Measurements from ENCODE around the gene AIF1. TPM values are rescaled to one million over a fixed set of nuclear protein-coding genes. Genes with fewer than 3 reads are reported as not detected.

The AIF1 gene
- total RNA-seq, 1 donor from 2014 or later: 23.8 TPM

DNA sequence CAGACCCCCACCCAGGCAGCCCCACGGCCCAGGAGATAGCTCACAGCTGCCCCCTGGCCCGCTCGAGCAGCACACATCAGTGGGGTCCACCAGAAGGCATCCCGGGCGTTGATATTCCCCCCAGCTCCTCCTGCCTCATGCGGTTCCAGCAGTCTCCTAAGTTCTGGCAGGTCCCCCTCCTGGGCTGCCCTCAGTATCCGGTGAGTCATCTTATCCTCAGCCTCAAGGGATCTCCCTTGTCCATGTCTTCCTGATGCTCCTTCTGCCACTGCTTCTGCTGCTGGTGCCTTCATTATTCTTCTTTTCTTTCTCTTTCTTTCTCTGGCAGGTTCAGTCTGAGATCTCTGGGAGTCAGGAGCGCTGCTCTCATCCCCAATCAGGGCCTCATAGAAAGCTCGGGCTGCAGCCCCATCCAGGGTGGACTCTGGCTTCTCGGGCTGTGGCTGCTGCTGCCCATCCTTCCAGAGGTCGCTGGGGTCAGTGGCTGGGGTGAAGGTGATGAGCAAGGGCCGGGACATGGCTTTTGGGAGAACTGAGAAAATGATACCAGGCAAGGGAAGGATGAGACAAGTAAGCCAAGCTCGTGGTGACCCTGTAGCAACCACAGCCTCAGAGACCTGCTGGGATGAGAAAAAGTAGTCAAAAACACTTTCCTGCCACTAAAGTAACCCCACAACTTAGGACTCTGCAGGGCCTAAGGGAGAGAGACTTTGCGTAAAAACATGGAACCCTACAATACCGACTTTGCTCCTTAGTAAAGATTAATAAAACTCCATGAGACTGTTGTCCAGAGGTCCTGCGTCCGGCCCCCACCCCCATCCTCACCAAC, 49.1 kb downstream of the AIF1 start:
- DNase-seq: peak; percentile 41

DNA sequence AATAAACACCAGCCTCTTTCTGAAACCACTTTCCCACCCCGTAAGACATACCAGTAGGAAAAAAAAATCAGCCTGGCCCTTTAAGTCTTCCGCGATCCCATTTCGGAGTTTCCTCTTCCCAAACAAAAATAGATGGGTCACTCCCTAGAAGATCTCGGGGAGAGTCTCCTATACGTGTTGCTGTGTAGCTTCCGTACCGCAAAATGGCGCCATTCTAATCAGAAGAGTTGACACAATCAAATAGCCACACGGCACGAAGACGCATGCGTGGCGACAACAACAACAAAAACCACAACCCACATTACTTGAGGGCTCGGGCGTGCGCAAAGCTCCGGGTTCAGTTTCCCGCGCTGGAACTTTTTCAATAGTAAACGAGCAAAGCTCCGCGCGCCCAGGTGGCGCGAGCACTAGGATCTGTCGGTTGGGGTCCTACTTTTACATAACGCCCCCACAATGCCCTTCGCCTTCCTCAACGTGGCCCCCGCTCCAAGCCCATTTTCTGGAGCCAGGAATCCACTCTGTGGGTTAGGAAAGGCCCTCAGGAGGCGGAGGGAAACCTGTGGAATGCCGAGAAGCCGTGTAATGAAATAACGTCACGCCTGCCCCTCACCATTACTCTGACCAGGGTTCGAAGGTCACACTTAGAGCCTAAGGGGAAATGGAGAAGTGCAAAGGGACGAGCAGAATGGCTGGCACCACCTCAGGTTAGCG, 49.9 kb downstream of the AIF1 start, which contains the start of gene GPANK1:
TSS of gene GPANK1 (minus strand) at position 208 of the 711 bp plus-strand sequence. CDS start 519 bp downstream, outside the sequence.
- DNase-seq: peak; percentile 98

DNA sequence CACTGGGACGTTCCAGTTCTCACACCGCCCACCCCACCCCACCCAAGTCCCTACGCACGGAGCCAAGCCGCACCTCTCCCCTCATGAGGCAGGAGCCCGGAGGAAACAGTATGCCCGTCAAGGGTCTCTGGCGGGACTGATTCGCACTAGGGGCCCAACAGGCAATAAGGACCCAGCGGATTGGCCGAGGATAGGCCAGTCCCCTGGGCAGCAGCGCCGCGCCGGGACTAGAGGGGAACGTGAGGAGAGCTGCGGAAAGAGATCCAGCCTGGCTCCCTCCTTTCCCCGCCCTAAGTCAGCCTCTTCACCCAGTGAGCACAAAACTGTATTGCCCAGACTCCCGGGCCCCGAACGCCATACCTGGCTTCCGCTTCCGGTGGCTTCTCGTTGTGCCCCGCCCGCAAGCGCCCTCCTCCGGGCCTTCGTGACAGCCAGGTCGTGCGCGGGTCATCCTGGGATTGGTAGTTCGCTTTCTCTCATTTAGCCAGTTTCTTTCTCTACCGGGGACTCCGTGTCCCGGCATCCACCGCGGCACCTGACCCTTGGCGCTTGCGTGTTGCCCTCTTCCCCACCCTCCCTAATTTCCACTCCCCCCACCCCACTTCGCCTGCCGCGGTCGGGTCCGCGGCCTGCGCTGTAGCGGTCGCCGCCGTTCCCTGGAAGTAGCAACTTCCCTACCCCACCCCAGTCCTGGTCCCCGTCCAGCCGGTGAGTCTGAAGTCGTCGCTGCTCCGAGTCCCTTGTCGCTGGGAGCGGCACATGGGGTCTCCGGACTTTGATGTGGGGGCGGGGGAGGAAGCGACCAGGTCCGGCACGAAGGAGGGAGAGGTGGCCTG, 50.7 kb downstream of the AIF1 start, which contains the start of gene CSNK2B:
TSS of gene CSNK2B (plus strand) at position 580 of the 836 bp plus-strand sequence. CDS start 752 bp downstream, outside the sequence.
- peak; percentile 99 for DNase-seq

DNA sequence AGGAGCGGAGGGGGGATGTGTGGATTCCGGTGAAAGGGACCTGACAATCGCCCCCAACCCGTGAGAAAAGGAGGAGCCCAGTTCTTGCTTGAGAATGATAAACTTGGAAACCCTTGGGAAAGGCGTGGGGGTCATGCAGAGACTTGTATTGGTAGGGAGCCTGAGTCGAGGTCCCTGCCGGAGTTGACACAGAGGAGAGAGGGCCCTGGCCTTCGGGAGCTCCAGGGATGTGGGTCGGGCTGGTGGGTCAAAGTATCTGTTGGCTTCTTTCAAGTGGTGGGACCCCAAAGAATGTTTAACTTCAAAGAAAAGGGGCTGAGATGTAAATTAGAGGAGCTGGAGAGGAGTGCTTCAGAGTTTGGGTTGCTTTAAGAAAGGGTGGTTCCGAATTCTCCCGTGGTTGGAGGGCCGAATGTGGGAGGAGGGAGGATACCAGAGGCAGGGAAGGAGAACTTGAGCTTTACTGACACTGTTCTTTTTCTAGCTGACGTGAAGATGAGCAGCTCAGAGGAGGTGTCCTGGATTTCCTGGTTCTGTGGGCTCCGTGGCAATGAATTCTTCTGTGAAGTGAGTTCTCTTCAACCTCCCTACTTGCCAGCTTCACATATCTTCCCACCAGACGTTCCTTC, 51.4 kb downstream of the AIF1 start:
- DNase-seq: no peak

Small RNAs within 50 kb of the gene (small RNA-seq; reads per million reads assigned to genes)
- not detected for gene MIR6832 (ENCODE audit: low replicate concordance)
- gene RF00019 (ENCODE audit: low replicate concordance): not detected
- 3.9 reads per million, percentile 90 among the genes with 10 or more reads in this experiment for gene SNORA38 (ENCODE audit: low replicate concordance)
- not detected for gene UQCRHP1 (ENCODE audit: low replicate concordance)

Other genes with a start within 250 kb of the AIF1 start
- gene MICA, start 211.6 kb upstream of the AIF1 start, total RNA-seq: 7.0 TPM
- gene MICB, start 117.1 kb upstream of the AIF1 start, total RNA-seq: 1.2 TPM
- gene MCCD1, start 86.3 kb upstream of the AIF1 start, total RNA-seq: not detected
- gene DDX39B, start 73.2 kb upstream of the AIF1 start, total RNA-seq: 267 TPM
- 1.4 TPM for gene ATP6V1G2, start 68.6 kb upstream of the AIF1 start, total RNA-seq
- gene NFKBIL1, start 67.6 kb upstream of the AIF1 start, total RNA-seq: 12.1 TPM
- not detected for gene LTA, start 42.9 kb upstream of the AIF1 start, total RNA-seq
- gene TNF, start 39.7 kb upstream of the AIF1 start, total RNA-seq: 1.9 TPM
- 1.6 TPM for gene LTB, start 32.8 kb upstream of the AIF1 start, total RNA-seq
- gene LST1, start 29.0 kb upstream of the AIF1 start, total RNA-seq: 7.6 TPM
- not detected for gene NCR3, start 22.2 kb upstream of the AIF1 start, total RNA-seq
- 49.6 TPM for gene PRRC2A, start 5.5 kb downstream of the AIF1 start, total RNA-seq
- 101 TPM for gene BAG6, start 37.4 kb downstream of the AIF1 start, total RNA-seq
- 1.2 TPM for gene APOM, start 40.7 kb downstream of the AIF1 start, total RNA-seq
- gene C6orf47, start 45.5 kb downstream of the AIF1 start, total RNA-seq: 14.1 TPM
- 8.2 TPM for gene GPANK1, start 49.8 kb downstream of the AIF1 start, total RNA-seq
- 75.8 TPM for gene CSNK2B, start 50.8 kb downstream of the AIF1 start, total RNA-seq
- 4.0 TPM for gene LY6G5B, start 54.7 kb downstream of the AIF1 start, total RNA-seq
- gene LY6G5C, start 65.8 kb downstream of the AIF1 start, total RNA-seq: not detected
- 36.0 TPM for gene ABHD16A, start 88.1 kb downstream of the AIF1 start, total RNA-seq
- gene LY6G6F, start 91.6 kb downstream of the AIF1 start, total RNA-seq: not detected
- gene LY6G6D, start 100.1 kb downstream of the AIF1 start, total RNA-seq: 10.3 TPM
- gene LY6G6C, start 106.5 kb downstream of the AIF1 start, total RNA-seq: 20.4 TPM
- 0.59 TPM for gene MPIG6B, start 108.1 kb downstream of the AIF1 start, total RNA-seq
- gene DDAH2, start 114.1 kb downstream of the AIF1 start, total RNA-seq: 62.2 TPM
- 185 TPM for gene CLIC1, start 121.3 kb downstream of the AIF1 start, total RNA-seq
- gene MSH5, start 124.8 kb downstream of the AIF1 start, total RNA-seq: 9.1 TPM
- 3.9 TPM for gene SAPCD1, start 147.4 kb downstream of the AIF1 start, total RNA-seq
- 0.99 TPM for gene VWA7, start 162.1 kb downstream of the AIF1 start, total RNA-seq
- gene VARS1, start 180.5 kb downstream of the AIF1 start, total RNA-seq: 29.1 TPM
- 21.0 TPM for gene LSM2, start 191.7 kb downstream of the AIF1 start, total RNA-seq
- gene HSPA1L, start 200.0 kb downstream of the AIF1 start, total RNA-seq: 1.8 TPM
- 213 TPM for gene HSPA1A, start 200.3 kb downstream of the AIF1 start, total RNA-seq
- 286 TPM for gene HSPA1B, start 212.5 kb downstream of the AIF1 start, total RNA-seq
- gene NEU1, start 247.6 kb downstream of the AIF1 start, total RNA-seq: 19.0 TPM